ENCODE data around the gene CNIH1. TPM values are rescaled to one million over a fixed set of nuclear protein-coding genes. Genes with fewer than 3 reads are reported as not detected.

Gene CNIH1
- total and polyA plus RNA-seq, 2 of the 13 experiments (the other 11 are each of a cell fraction or from before 2014, with no cell fraction given): 166 to 421 TPM

DNA sequence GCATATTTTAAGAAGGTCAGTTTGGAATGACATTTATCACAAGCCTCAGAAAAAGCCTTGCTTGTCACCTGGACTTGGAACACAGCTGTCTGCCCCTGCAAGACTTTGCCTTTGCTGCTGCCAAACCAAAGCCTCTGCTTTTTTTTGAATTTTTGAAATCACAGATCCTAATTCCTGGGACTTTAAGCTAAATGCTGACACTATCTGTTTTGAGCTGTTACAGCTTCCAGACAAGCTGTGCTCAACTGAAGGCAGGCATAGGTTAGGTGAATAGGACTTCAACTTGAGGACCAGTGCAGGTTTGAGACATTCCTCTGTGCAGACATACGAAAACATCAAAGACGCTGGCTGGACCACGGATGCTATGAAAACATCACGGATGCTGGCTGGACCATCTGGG, 55.6 kb downstream of the CNIH1 start:
- ChIA-PET CTCF (ENCODE audit: low intra/inter-chr PET ratio, low total read pairs) (no interaction called here), POLR2A (no interaction called here)
- no peak for DNase-seq (ENCODE audit: low spot score)
- 94% methylated on average over 4 of the region's 4 CpGs for WGBS (ENCODE audit: low lambda C conversion rate)
- Histone ChIP-seq H2AFZ (ENCODE audit: low read length) (no peak overlapping the region), H3K4me2 (ENCODE audit: low read depth, low read length) (no peak overlapping the region), H3K4me3 (replicated peaks in 1 of 3; ENCODE audit: insufficient read depth in 1 of 3, low read depth in 2 of 3, low read length in 3 of 3) (no peak overlapping the region), H4K20me1 (ENCODE audit: insufficient read depth, low read length) (no peaks in the 10 kb centered on the region), H3K79me2 (ENCODE audit: insufficient read depth, low read length) (no peaks in the 10 kb centered on the region), H3K9me3 (ENCODE audit: low read length) (no peaks in the 10 kb centered on the region), H3K27ac (ENCODE audit: extremely low read length, insufficient read depth, low read length) (no peak overlapping the region), H3K27me3 (ENCODE audit: control insufficient read depth in 1 of 2, insufficient read depth in 2 of 2, low read length in 2 of 2) (no peaks in the 10 kb centered on the region), H3K36me3 (replicated peaks in 1 of 2; ENCODE audit: control insufficient read depth in 1 of 2, insufficient read depth in 2 of 2, low read length in 2 of 2) (no peaks in the 10 kb centered on the region), H3K9ac (ENCODE audit: insufficient read depth, low read depth, low read length) (no peak overlapping the region), H3K4me1 (ENCODE audit: insufficient read depth, low read length) (peaks cover 41% of the 10 kb centered on the region)
- no peak for FAIRE-seq
- ATAC-seq: no peak
- TF ChIP-seq RFX5 (IDR thresholded peaks at IDR 0.05; ENCODE audit: low read depth, low read length) (no peak), ZNF781 (CRISPR knock-in tag; IDR thresholded peaks at IDR 0.05; ENCODE audit: borderline replicate concordance, not compliant biosample characterization) (no peak), HES4 (CRISPR knock-in tag; IDR thresholded peaks at IDR 0.05; ENCODE audit: borderline replicate concordance) (no peak), BORCS8-MEF2B (CRISPR knock-in tag; IDR thresholded peaks at IDR 0.05) (no peak), ZNF282 (IDR thresholded peaks at IDR 0.05; ENCODE audit: partially characterized antibody) (no peak), ZNF446 (CRISPR knock-in tag; IDR thresholded peaks at IDR 0.05) (no peak), NKX3-1 (CRISPR knock-in tag; IDR thresholded peaks at IDR 0.05) (no peak), CC2D1A (CRISPR knock-in tag; IDR thresholded peaks at IDR 0.05) (no peak), ZNF414 (CRISPR knock-in tag; IDR thresholded peaks at IDR 0.05) (no peak), RXRB (CRISPR knock-in tag; IDR thresholded peaks at IDR 0.05; ENCODE audit: borderline replicate concordance) (no peak), ZNF788 (CRISPR knock-in tag; IDR thresholded peaks at IDR 0.05; ENCODE audit: borderline replicate concordance) (no peak), CHD4 (IDR thresholded peaks at IDR 0.05; ENCODE audit: borderline replicate concordance, low read length) (no peak), HDAC6 (IDR thresholded peaks at IDR 0.05; ENCODE audit: low read depth, low read length) (no peak)
- TF ChIP-seq, protein P1, sequence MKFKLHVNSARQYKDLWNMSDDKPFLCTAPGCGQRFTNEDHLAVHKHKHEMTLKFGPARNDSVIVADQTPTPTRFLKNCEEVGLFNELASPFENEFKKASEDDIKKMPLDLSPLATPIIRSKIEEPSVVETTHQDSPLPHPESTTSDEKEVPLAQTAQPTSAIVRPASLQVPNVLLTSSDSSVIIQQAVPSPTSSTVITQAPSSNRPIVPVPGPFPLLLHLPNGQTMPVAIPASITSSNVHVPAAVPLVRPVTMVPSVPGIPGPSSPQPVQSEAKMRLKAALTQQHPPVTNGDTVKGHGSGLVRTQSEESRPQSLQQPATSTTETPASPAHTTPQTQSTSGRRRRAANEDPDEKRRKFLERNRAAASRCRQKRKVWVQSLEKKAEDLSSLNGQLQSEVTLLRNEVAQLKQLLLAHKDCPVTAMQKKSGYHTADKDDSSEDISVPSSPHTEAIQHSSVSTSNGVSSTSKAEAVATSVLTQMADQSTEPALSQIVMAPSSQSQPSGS (CRISPR knock-in tag; IDR thresholded peaks at IDR 0.05): no peak
- no TSS peak for BruUV-seq (replicated peaks)
- in situ Hi-C loops (cut with HindIII; ENCODE audit: extremely low pct_ligation_motif_present, low pct_unique_long_range_greater_than_20kb) (no loop called here), intact Hi-C loops (cut with micrococcal nuclease; ENCODE audit: unreplicated experiment) (no loop called here)

All from HepG2 (cell line).